Measurements from ENCODE around the gene LMNB1.
"Not testable (repeated sequence)": the region's sequence is repeated elsewhere in the genome, so short reads cannot be mapped to it uniquely, and the experiment has no call there.

Gene LMNB1

GRCh38 chr5:126826619-126827215 is 49.8 kb downstream of the LMNB1 start:
- Mint-ChIP-seq H3K36me3 (ENCODE audit: low read depth) (peaks cover 63% of the 10 kb centered on the region), H3K9me3 (no peaks in the 10 kb centered on the region), H3K27me3 (ENCODE audit: low read depth) (no peaks in the 10 kb centered on the region), H3K4me1 (ENCODE audit: low read depth) (no peaks in the 10 kb centered on the region), H3K27ac (no peak overlapping the region), H3K4me3 (no peak overlapping the region)
- no peak for DNase-seq (ENCODE audit: low spot score)

- H3K36me3 Mint-ChIP-seq (ENCODE audit: low read depth), result peaks cover 68% of the 10 kb centered on the region
- no peaks in the 10 kb centered on the region for H3K4me1 Mint-ChIP-seq (ENCODE audit: low read depth)
- H3K4me3 Mint-ChIP-seq, result no peak overlapping the region
- H3K27ac Mint-ChIP-seq, result no peak overlapping the region
- H3K9me3 Mint-ChIP-seq, result no peaks in the 10 kb centered on the region
- DNase-seq (ENCODE audit: low spot score), result no peak
- H3K27me3 Mint-ChIP-seq (ENCODE audit: low read depth), result no peaks in the 10 kb centered on the region
Measured at GRCh38 chr5:126829098-126829497, 52.2 kb downstream of the LMNB1 start.

- Mint-ChIP-seq H3K27ac (no peak overlapping the region), H3K4me1 (ENCODE audit: low read depth) (no peaks in the 10 kb centered on the region), H3K9me3 (no peaks in the 10 kb centered on the region), H3K4me3 (no peak overlapping the region), H3K27me3 (ENCODE audit: low read depth) (no peaks in the 10 kb centered on the region), H3K36me3 (ENCODE audit: low read depth) (peaks cover 71% of the 10 kb centered on the region)
- DNase-seq (ENCODE audit: low spot score), result no peak
Measured at GRCh38 chr5:126830061-126830460, 53.1 kb downstream of the LMNB1 start.

- Mint-ChIP-seq H3K27ac (no peak overlapping the region), H3K36me3 (ENCODE audit: low read depth) (peaks cover 70% of the 10 kb centered on the region)
- DNase-seq (ENCODE audit: low spot score), result no peak
Measured at GRCh38 chr5:126831156-126831555, 54.2 kb downstream of the LMNB1 start.

GRCh38 chr5:126836778-126837177 is 59.8 kb downstream of the LMNB1 start:
- H3K27ac Mint-ChIP-seq, result no peak overlapping the region
- H3K9me3 Mint-ChIP-seq, result no peaks in the 10 kb centered on the region
- no peaks in the 10 kb centered on the region for H3K4me1 Mint-ChIP-seq (ENCODE audit: low read depth)
- no peak for DNase-seq (ENCODE audit: low spot score)
- H3K36me3 Mint-ChIP-seq (ENCODE audit: low read depth), result peaks cover 52% of the 10 kb centered on the region
- H3K27me3 Mint-ChIP-seq (ENCODE audit: low read depth), result no peaks in the 10 kb centered on the region
- no peak overlapping the region for H3K4me3 Mint-ChIP-seq

More at GRCh38 chr5:126831156-126831555, 54.2 kb downstream of the LMNB1 start:
- no peaks in the 10 kb centered on the region for H3K4me1 Mint-ChIP-seq (ENCODE audit: low read depth)
- H3K4me3 Mint-ChIP-seq, result no peak overlapping the region
- no peaks in the 10 kb centered on the region for H3K27me3 Mint-ChIP-seq (ENCODE audit: low read depth)
- H3K9me3 Mint-ChIP-seq, result no peaks in the 10 kb centered on the region

- Mint-ChIP-seq H3K27ac (no peak overlapping the region), H3K27me3 (ENCODE audit: low read depth) (no peaks in the 10 kb centered on the region), H3K36me3 (ENCODE audit: low read depth) (peaks cover 52% of the 10 kb centered on the region), H3K4me3 (no peak overlapping the region), H3K9me3 (no peaks in the 10 kb centered on the region), H3K4me1 (ENCODE audit: low read depth) (no peaks in the 10 kb centered on the region)
- DNase-seq (ENCODE audit: low spot score), result no peak
Measured at GRCh38 chr5:126837242-126837641, 60.3 kb downstream of the LMNB1 start.

- H3K9me3 Mint-ChIP-seq, result no peaks in the 10 kb centered on the region
- no peaks in the 10 kb centered on the region for H3K27me3 Mint-ChIP-seq (ENCODE audit: low read depth)
- no peaks in the 10 kb centered on the region for H3K4me1 Mint-ChIP-seq (ENCODE audit: low read depth)
- DNase-seq (ENCODE audit: low spot score), result no peak
- H3K27ac Mint-ChIP-seq, result no peak overlapping the region
- peaks cover 48% of the 10 kb centered on the region for H3K36me3 Mint-ChIP-seq (ENCODE audit: low read depth)
- H3K4me3 Mint-ChIP-seq, result no peak overlapping the region
Measured at GRCh38 chr5:126837906-126838539, 61.1 kb downstream of the LMNB1 start.

- peaks cover 36% of the 10 kb centered on the region for H3K36me3 Mint-ChIP-seq (ENCODE audit: low read depth)
- H3K4me3 Mint-ChIP-seq; H3K9me3 Mint-ChIP-seq; H3K4me1 Mint-ChIP-seq (ENCODE audit: low read depth); H3K27ac Mint-ChIP-seq; DNase-seq (ENCODE audit: low spot score); H3K27me3 Mint-ChIP-seq (ENCODE audit: low read depth): not testable (repeated sequence)
Measured at GRCh38 chr5:126839407-126839806, 62.5 kb downstream of the LMNB1 start.

- H3K27ac Mint-ChIP-seq, result not testable (repeated sequence)
Measured at GRCh38 chr5:126843375-126843774, 66.4 kb downstream of the LMNB1 start.

GRCh38 chr5:126845470-126846070 is 68.6 kb downstream of the LMNB1 start:
- H3K27me3 Mint-ChIP-seq (ENCODE audit: low read depth); DNase-seq (ENCODE audit: low spot score); H3K9me3 Mint-ChIP-seq; H3K36me3 Mint-ChIP-seq (ENCODE audit: low read depth): not testable (repeated sequence)
- Mint-ChIP-seq H3K27ac (peak overlapping the region; percentile 78), H3K4me1 (ENCODE audit: low read depth) (peaks cover 27% of the 10 kb centered on the region), H3K4me3 (peak overlapping the region; percentile 37)

More at GRCh38 chr5:126843375-126843774, 66.4 kb downstream of the LMNB1 start:
- not testable (repeated sequence) for DNase-seq (ENCODE audit: low spot score); H3K27me3 Mint-ChIP-seq (ENCODE audit: low read depth); H3K36me3 Mint-ChIP-seq (ENCODE audit: low read depth); H3K4me3 Mint-ChIP-seq; H3K9me3 Mint-ChIP-seq
- H3K4me1 Mint-ChIP-seq (ENCODE audit: low read depth), result peaks cover 27% of the 10 kb centered on the region

- no peaks in the 10 kb centered on the region for H3K27me3 Mint-ChIP-seq (ENCODE audit: low read depth)
- no peak for DNase-seq (ENCODE audit: low spot score)
- no peak overlapping the region for H3K27ac Mint-ChIP-seq
- H3K4me1 Mint-ChIP-seq (ENCODE audit: low read depth), result peaks cover 31% of the 10 kb centered on the region
- H3K36me3 Mint-ChIP-seq (ENCODE audit: low read depth), result no peaks in the 10 kb centered on the region
- no peaks in the 10 kb centered on the region for H3K9me3 Mint-ChIP-seq
- no peak overlapping the region for H3K4me3 Mint-ChIP-seq
Measured at GRCh38 chr5:126846344-126846743, 69.4 kb downstream of the LMNB1 start.

GRCh38 chr5:126846744-126847455 is 70.0 kb downstream of the LMNB1 start:
- Mint-ChIP-seq H3K9me3 (no peaks in the 10 kb centered on the region), H3K27ac (peak overlapping the region; percentile 35), H3K4me3 (no peak overlapping the region)

GRCh38 chr5:126847456-126847820 is 70.5 kb downstream of the LMNB1 start:
- no peak for DNase-seq (ENCODE audit: low spot score)
- Mint-ChIP-seq H3K27ac (no peak overlapping the region), H3K4me1 (ENCODE audit: low read depth) (peaks cover 41% of the 10 kb centered on the region), H3K4me3 (no peak overlapping the region), H3K9me3 (no peaks in the 10 kb centered on the region), H3K27me3 (ENCODE audit: low read depth) (no peaks in the 10 kb centered on the region), H3K36me3 (ENCODE audit: low read depth) (peaks cover 2% of the 10 kb centered on the region)

More at GRCh38 chr5:126846744-126847455, 70.0 kb downstream of the LMNB1 start:
- Mint-ChIP-seq H3K27me3 (ENCODE audit: low read depth) (no peaks in the 10 kb centered on the region), H3K36me3 (ENCODE audit: low read depth) (no peaks in the 10 kb centered on the region), H3K4me1 (ENCODE audit: low read depth) (peaks cover 36% of the 10 kb centered on the region)
- no peak for DNase-seq (ENCODE audit: low spot score)

GRCh38 chr5:126847826-126848251 is 70.9 kb downstream of the LMNB1 start:
- H3K36me3 Mint-ChIP-seq (ENCODE audit: low read depth), result peaks cover 3% of the 10 kb centered on the region
- H3K4me1 Mint-ChIP-seq (ENCODE audit: low read depth), result peaks cover 44% of the 10 kb centered on the region
- H3K4me3 Mint-ChIP-seq, result no peak overlapping the region
- H3K9me3 Mint-ChIP-seq, result no peaks in the 10 kb centered on the region
- no peaks in the 10 kb centered on the region for H3K27me3 Mint-ChIP-seq (ENCODE audit: low read depth)
- H3K27ac Mint-ChIP-seq, result no peak overlapping the region
- DNase-seq (ENCODE audit: low spot score), result no peak
